SK-N-SH (cell line): Measurements from ENCODE around the gene UBD. TPM values are rescaled to one million over a fixed set of nuclear protein-coding genes. Genes with fewer than 3 reads are reported as not detected.

ENCODE experiments used
- CTCF ChIA-PET: fragments of 300-600, 350-600 bp; formaldehyde crosslinking; extraction: SDS; loops from one replicate; lab custom pipeline; 2021; lab: Yijun Ruan, JAX
- POLR2A ChIA-PET: fragments of 350-600 bp; sonication (Branson Sonifier 250); formaldehyde crosslinking; extraction: SDS; loops from one replicate; lab custom pipeline; 2020; ENCODE audit warnings: antibody characterized with exemption, inconsistent platforms; lab: Yijun Ruan, JAX
- DNase-seq: peaks from one replicate; pipeline ENCODE4 v3.0.0; 2012
- H2AFZ ChIP-seq: fragments of 200-600 bp; sonication (generic); 2 replicates; pipeline ENCODE4 v1.8.1; 2016; ENCODE audit warnings: antibody characterized with exemption, mild to moderate bottlenecking, low read depth
- H3F3A ChIP-seq: fragments of 200-600 bp; sonication (generic); replicated peaks from 2 replicates; pipeline ENCODE3; 2016; ENCODE audit warnings: antibody characterized with exemption, mild to moderate bottlenecking; ENCODE audit not compliant: insufficient read depth
- H3K27ac ChIP-seq, 2 experiments: fragments of 200-500 bp in 1 of 2; fragments of 200-600 bp in 1 of 2; sonication (Bioruptor generic) in 1 of 2; sonication (generic), shearing (Covaris generic) in 1 of 2; 2 replicates each; pipeline versions ENCODE4 v1.5.1 to v1.6.1; 2014 to 2016; ENCODE audit warnings: low read depth in 2 of 2, inconsistent platforms in 1 of 2, low read length in 1 of 2, mild to moderate bottlenecking in 1 of 2, mixed read lengths in 1 of 2
- H3K27me3 ChIP-seq: fragments of 200-600 bp; sonication (generic), shearing (Covaris generic); 2 replicates; pipeline ENCODE4 v1.6.1; 2016; ENCODE audit warnings: mixed run types; ENCODE audit not compliant: insufficient read depth
- H3K36me3 ChIP-seq, 2 experiments: fragments of 200-500 bp in 1 of 2; fragments of 200-600 bp in 1 of 2; sonication (Bioruptor generic) in 1 of 2; sonication (generic) in 1 of 2; replicated peaks in 1 of 2; 2 replicates each; pipeline versions ENCODE3 to v1.5.1; 2014 to 2016; ENCODE audit warnings: low read length in 1 of 2, mild to moderate bottlenecking in 1 of 2; ENCODE audit not compliant: insufficient read depth in 2 of 2, control insufficient read depth in 1 of 2
- H3K4me1 ChIP-seq, 2 experiments: fragments of 200-500 bp in 1 of 2; fragments of 200-600 bp in 1 of 2; sonication (Bioruptor generic) in 1 of 2; sonication (generic), shearing (Covaris generic) in 1 of 2; 2 replicates each; pipeline versions ENCODE4 v1.5.1 to v1.6.1; 2014 to 2016; ENCODE audit warnings: low read depth in 1 of 2, low read length in 1 of 2, mixed run types in 1 of 2; ENCODE audit not compliant: insufficient read depth in 2 of 2, control insufficient read depth in 1 of 2
- H3K4me2 ChIP-seq: fragments of 200-600 bp; sonication (generic), shearing (Covaris generic); 2 replicates; pipeline ENCODE4 v1.6.1; 2017; ENCODE audit warnings: mixed run types
- H3K4me3 ChIP-seq, 2 experiments: fragments of 200-500 bp in 1 of 2; fragments of 200-600 bp in 1 of 2; sonication (Bioruptor generic) in 1 of 2; sonication (generic), shearing (Covaris generic) in 1 of 2; 2 replicates each; pipeline versions ENCODE4 v1.5.1 to v1.8.1; 2014 to 2016; ENCODE audit warnings: low read depth in 2 of 2, inconsistent platforms in 1 of 2, low read length in 1 of 2, mild to moderate bottlenecking in 1 of 2, mixed read lengths in 1 of 2, moderate library complexity in 1 of 2
- H3K79me2 ChIP-seq: fragments of 200-600 bp; sonication (generic); 2 replicates; pipeline ENCODE4 v1.8.1; 2017; ENCODE audit warnings: mild to moderate bottlenecking; ENCODE audit not compliant: insufficient read depth
- H3K9ac ChIP-seq: fragments of 200-600 bp; sonication (generic); 2 replicates; pipeline ENCODE4 v1.6.1; 2017; ENCODE audit warnings: mixed run types
- H3K9me2 ChIP-seq: fragments of 200-600 bp; sonication (generic); 2 replicates; pipeline ENCODE4 v1.6.1; 2017; ENCODE audit warnings: mixed run types
- H3K9me3 ChIP-seq: fragments of 200-600 bp; sonication (generic); 2 replicates; pipeline ENCODE4 v1.6.1; 2017; ENCODE audit warnings: mixed run types, mild to moderate bottlenecking, moderate library complexity
- H4K20me1 ChIP-seq: fragments of 200-600 bp; sonication (generic); 2 replicates; pipeline ENCODE4 v1.6.1; 2017; ENCODE audit warnings: mild to moderate bottlenecking, mixed run types; ENCODE audit not compliant: insufficient read depth
- CTCF ChIP-seq: fragments of 200-600 bp; sonication (generic); IDR thresholded peaks from 2 replicates; pipeline ENCODE4 v1.6.1; 2017; ENCODE audit warnings: antibody characterized with exemption, mild to moderate bottlenecking, moderate library complexity
- ELF1 ChIP-seq: IDR thresholded peaks from 2 replicates; pipeline ENCODE4 v1.4.0; 2012
- EP300 ChIP-seq, 2 experiments: IDR thresholded peaks; 2 replicates each; pipeline versions ENCODE4 v1.4.0 to v1.6.1; 2012; ENCODE audit warnings: borderline replicate concordance in 1 of 2, low read depth in 1 of 2, low read length in 1 of 2
- EZH2phosphoT487 ChIP-seq: fragments of 200-600 bp; sonication (generic); IDR thresholded peaks from 2 replicates; pipeline ENCODE4 v1.6.1; 2017; ENCODE audit warnings: low read depth, mixed run types, mild to moderate bottlenecking, antibody characterized with exemption, moderate library complexity, borderline replicate concordance
- FOSL2 ChIP-seq: IDR thresholded peaks from 2 replicates; pipeline ENCODE4 v1.4.0; 2012; ENCODE audit warnings: low read depth, mild to moderate bottlenecking, moderate library complexity, borderline replicate concordance
- GABPA ChIP-seq: IDR thresholded peaks from 2 replicates; pipeline ENCODE4 v1.4.0; 2012; ENCODE audit warnings: low read depth, mild to moderate bottlenecking
- GATA2 ChIP-seq: sonication (generic); formaldehyde crosslinking; IDR thresholded peaks from 2 replicates; pipeline ENCODE4 v1.5.0; 2020; ENCODE audit warnings: mild to moderate bottlenecking, missing genetic modification reagents
- JUND ChIP-seq: IDR thresholded peaks from 2 replicates; pipeline ENCODE4 v1.4.0; 2012
- POLR2AphosphoS5 ChIP-seq: IDR thresholded peaks from 2 replicates; pipeline ENCODE4 v1.6.1; 2012; ENCODE audit warnings: low read depth, low read length
- RAD21 ChIP-seq: IDR thresholded peaks from 2 replicates; pipeline ENCODE4 v1.6.1; 2012; ENCODE audit warnings: mild to moderate bottlenecking, low read length
- REST ChIP-seq: IDR thresholded peaks from 2 replicates; pipeline ENCODE4 v1.6.1; 2012; ENCODE audit warnings: mild to moderate bottlenecking, low read depth, low read length, moderate library complexity
- RFX5 ChIP-seq: IDR thresholded peaks from 2 replicates; pipeline ENCODE4 v1.6.1; 2012; ENCODE audit warnings: mild to moderate bottlenecking, improper control_type of control experiment, low read length
- RXRA ChIP-seq: IDR thresholded peaks from 2 replicates; pipeline ENCODE4 v1.4.0; 2012; ENCODE audit warnings: low read depth, mild to moderate bottlenecking, borderline replicate concordance
- SMC3 ChIP-seq: IDR thresholded peaks from 2 replicates; pipeline ENCODE4 v1.6.1; 2012; ENCODE audit warnings: low read depth, low read length, improper control_type of control experiment
- TAF1 ChIP-seq: IDR thresholded peaks from 2 replicates; pipeline ENCODE4 v1.6.1; 2012; ENCODE audit warnings: low read depth, mild to moderate bottlenecking, low read length, moderate library complexity, borderline replicate concordance
- TEAD4 ChIP-seq: IDR thresholded peaks from 2 replicates; pipeline ENCODE4 v1.4.0; 2012; ENCODE audit warnings: mild to moderate bottlenecking, borderline replicate concordance; ENCODE audit not compliant: insufficient read depth
- USF2 ChIP-seq: fragments of 150-350 bp; IDR thresholded peaks from 2 replicates; pipeline ENCODE4 v1.6.1; 2017; ENCODE audit warnings: antibody characterized with exemption, low read length, low read depth, borderline replicate concordance
- YY1 ChIP-seq: IDR thresholded peaks from 2 replicates; pipeline ENCODE4 v1.4.0; 2012; ENCODE audit warnings: low read depth, mild to moderate bottlenecking
- WGBS: methylation state at CpG from one replicate; pipeline ENCODE4 v1.1.6; 2017; ENCODE audit warnings: low lambda C conversion rate; 5-methylcytosine and 5-hydroxymethylcytosine counted together
- polyA plus RNA-seq, 3 experiments: library from polyadenylated mRNA; depleted of rRNA; stranded (reverse); fragments of >200 nt; gene quantifications; 2 replicates each; pipeline ENCODE4 v1.2.3, GENCODE V29; 2012
- TF ChIP-seq, protein P1 (sequence below): IDR thresholded peaks from 2 replicates; pipeline ENCODE4 v1.4.0; 2012; ENCODE audit warnings: low read depth, borderline replicate concordance

Gene UBD
- polyA plus RNA-seq, 1 of the 3 experiments (the other 2 are of a cell fraction) = not detected

DNA sequence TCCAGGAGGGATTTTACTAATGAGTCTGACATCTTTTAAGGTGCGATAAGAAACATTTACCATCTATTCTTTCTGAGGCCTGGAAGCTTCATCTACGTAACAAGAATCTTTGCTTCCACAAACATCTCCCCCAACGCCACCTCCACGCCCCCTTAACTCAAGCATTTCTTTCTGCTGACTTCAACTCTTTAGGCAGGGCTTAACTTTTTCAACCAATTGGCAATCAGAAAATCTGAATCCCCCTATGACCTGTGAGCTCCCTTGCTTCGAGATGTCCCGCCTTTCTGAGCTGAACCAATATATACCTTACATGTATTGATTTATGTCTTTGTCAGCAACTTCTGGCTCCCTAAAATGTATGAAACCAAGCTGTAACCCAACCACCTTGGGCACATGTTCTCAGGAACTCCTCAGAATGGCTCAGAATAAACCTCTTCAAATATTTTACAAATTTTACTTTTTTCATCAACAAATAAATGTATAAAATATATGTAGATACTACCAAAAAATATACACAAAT, 36.9 kb upstream of the UBD start:
- H2AFZ ChIP-seq = no peak overlapping the region
- H3K4me3 ChIP-seq = no peak overlapping the region
- TF ChIP-seq EZH2phosphoT487 (no peak), CTCF (no peak), GABPA (no peak), RXRA (no peak), POLR2AphosphoS5 (no peak), GATA2 (no peak), RAD21 (no peak), YY1 (no peak), EP300 (IDR thresholded peaks at IDR 0.05; ENCODE audit: borderline replicate concordance in 1 of 2, low read depth in 1 of 2, low read length in 1 of 2) (no peak), TAF1 (no peak)
- TF ChIP-seq, protein P1, sequence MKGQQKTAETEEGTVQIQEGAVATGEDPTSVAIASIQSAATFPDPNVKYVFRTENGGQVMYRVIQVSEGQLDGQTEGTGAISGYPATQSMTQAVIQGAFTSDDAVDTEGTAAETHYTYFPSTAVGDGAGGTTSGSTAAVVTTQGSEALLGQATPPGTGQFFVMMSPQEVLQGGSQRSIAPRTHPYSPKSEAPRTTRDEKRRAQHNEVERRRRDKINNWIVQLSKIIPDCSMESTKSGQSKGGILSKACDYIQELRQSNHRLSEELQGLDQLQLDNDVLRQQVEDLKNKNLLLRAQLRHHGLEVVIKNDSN = no peak
- TF ChIP-seq, all 33 proteins: peak for 0
- Histone ChIP-seq H3K36me3 (peaks cover 0 to under 1% of the 10 kb centered on the region in 2 experiments), H3K9me2 (no peaks in the 10 kb centered on the region), H3K4me1 (no peaks in the 10 kb centered on the region; a peak in 1 of 4 replicates), H3K79me2 (no peaks in the 10 kb centered on the region), H3K9ac (no peak overlapping the region), H4K20me1 (no peaks in the 10 kb centered on the region), H3K27ac (no peak overlapping the region), H3K27me3 (0 out of 2 replicates have a peak, but pooled peaks cover 11% of the 10 kb centered on the region), H3F3A (no peaks in the 10 kb centered on the region), H3K4me2 (no peak overlapping the region), H3K9me3 (no peaks in the 10 kb centered on the region)
- CTCF ChIA-PET = interaction anchor here (1.1 to 3.4 kb wide), 2 partner anchors 7 to 32 kb away, joined by 3 to 22 read pairs; no protein-coding TSS in a partner anchor
- POLR2A ChIA-PET = no interaction called here
- 51% methylated on average over 6 of the region's 6 CpGs for WGBS
- no peak for DNase-seq

DNA sequence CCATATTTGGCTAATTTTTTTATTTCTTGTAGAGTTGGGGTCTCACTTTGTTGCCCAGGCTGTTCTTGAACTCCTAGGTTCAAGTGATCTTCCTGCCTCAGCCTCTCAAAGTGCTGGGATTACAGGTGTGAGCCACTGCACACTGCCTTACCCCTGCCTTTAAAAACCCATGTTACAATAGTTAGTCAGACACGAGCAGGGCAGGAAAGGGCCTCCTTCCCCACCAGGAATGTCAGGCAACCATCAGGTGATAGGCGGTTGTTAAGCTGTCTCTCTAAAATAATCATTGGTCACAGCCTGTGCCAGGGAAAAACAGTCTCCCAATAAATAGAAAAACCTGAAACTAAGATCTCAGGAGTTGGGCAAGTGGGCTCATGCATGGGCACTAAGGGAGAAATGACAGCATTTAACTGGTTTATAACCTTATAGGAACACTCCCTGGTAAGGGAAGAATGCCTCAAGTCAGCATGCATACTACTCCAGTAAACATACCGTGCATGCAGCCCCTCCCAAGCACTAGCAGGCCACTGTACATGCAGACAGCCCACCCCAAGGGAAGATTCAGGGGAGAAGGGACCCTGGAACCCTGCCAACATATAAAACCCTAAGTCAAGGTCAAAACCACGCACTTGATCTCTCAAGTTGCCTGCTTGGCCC, 33.8 kb upstream of the UBD start:
- DNase-seq = no peak
- peaks cover 15% of the 10 kb centered on the region; the same call in 1 of the 2 replicates for H3K27me3 ChIP-seq
- CTCF ChIA-PET = interaction anchor here (3.0 kb wide), 1 partner anchor 9 kb away, joined by 8 read pairs; no protein-coding TSS in a partner anchor
- TF ChIP-seq FOSL2 (no peak), JUND (no peak), USF2 (no peak), GABPA (no peak), SMC3 (no peak), RFX5 (no peak), TEAD4 (no peak), ELF1 (no peak), REST (no peak)

More for the DNA sequence above, 33.8 kb upstream of the UBD start:
- no peaks in the 10 kb centered on the region for H3K9me3 ChIP-seq
- H3K27ac ChIP-seq = no peak overlapping the region
- POLR2A ChIA-PET = no interaction called here
- no peak overlapping the region for H3K4me3 ChIP-seq
- H3F3A ChIP-seq = no peaks in the 10 kb centered on the region
- H3K9me2 ChIP-seq = no peaks in the 10 kb centered on the region
- H2AFZ ChIP-seq = no peak overlapping the region
- H3K79me2 ChIP-seq = no peaks in the 10 kb centered on the region
- no peak overlapping the region for H3K9ac ChIP-seq
- no peaks in the 10 kb centered on the region; a peak in 1 of 4 replicates for H3K4me1 ChIP-seq
- 23% methylated on average over 4 of the region's 4 CpGs for WGBS
- H4K20me1 ChIP-seq = no peaks in the 10 kb centered on the region
- no peak overlapping the region for H3K4me2 ChIP-seq
- no peaks in the 10 kb centered on the region for H3K36me3 ChIP-seq
